Adrenal gland (tissue), 12 donors: ENCODE data around the gene PLIN5. TPM values are rescaled to one million over a fixed set of nuclear protein-coding genes. Genes with fewer than 3 reads are reported as not detected.

Source experiments
- DNase-seq, 7 donors: peaks; one replicate each; pipeline ENCODE4 v3.0.0-alpha.2; 2019 to 2020
- H3K27ac ChIP-seq, 5 donors: fragments of 200-600 bp; sonication (generic) in 4 of 5; 1 replicate in 3 of 5; 2 replicates in 2 of 5; pipeline versions ENCODE4 v1.5.1 to v1.8.0; 2016 to 2020; ENCODE audit warnings: mild to moderate bottlenecking in 1 of 5
- H3K27me3 ChIP-seq: fragments of 200-600 bp; 2 replicates; pipeline ENCODE4 v1.8.0; 2021
- H3K36me3 ChIP-seq, 2 donors: fragments of 200-600 bp; replicated peaks in 1 of 2; 1 replicate in 1 of 2; 2 replicates in 1 of 2; pipeline versions ENCODE4 v1.5.1 to v1.8.0; 2018 to 2022
- H3K4me1 ChIP-seq, 2 donors: fragments of 200-600 bp; replicated peaks in 1 of 2; 1 replicate in 1 of 2; 2 replicates in 1 of 2; pipeline versions ENCODE4 v1.5.1 to v1.8.0; 2018 to 2021
- H3K4me3 ChIP-seq, 4 donors: fragments of 200-600 bp; sonication (generic) in 3 of 4; one replicate each; pipeline ENCODE4 v1.5.1; 2016 to 2018
- H3K9me3 ChIP-seq, 3 donors: fragments of 200-600 bp; sonication (generic) in 1 of 3; replicated peaks in 1 of 3; 1 replicate in 2 of 3; 2 replicates in 1 of 3; pipeline versions ENCODE4 v1.5.1 to v1.8.0; 2016 to 2021
- CTCF ChIP-seq, 6 experiments: fragments of 450-650 bp in 4 of 6; fragments of 200-600 bp in 2 of 6; sonication (generic) in 1 of 6; IDR thresholded peaks; 1 replicate in 5 of 6; 2 replicates in 1 of 6; pipeline versions ENCODE4 v1.5.1 to v1.8.0; 2016 to 2021; ENCODE audit warnings: antibody characterized with exemption in 6 of 6, mild to moderate bottlenecking in 2 of 6, moderate library complexity in 1 of 6
- POLR2A ChIP-seq, 2 donors: fragments of 450-650 bp; IDR thresholded peaks; one replicate each; pipeline ENCODE4 v1.6.1; 2017; ENCODE audit warnings: antibody characterized with exemption in 2 of 2, mild to moderate bottlenecking in 2 of 2, moderate library complexity in 1 of 2
- WGBS, 4 donors: extraction: QIAGEN DNeasy Blood & Tissue Kit in 2 of 4; methylation state at CpG; one replicate each; pipeline versions ENCODE4 v1.1.5 to v1.1.7; 2013 to 2017; 5-methylcytosine and 5-hydroxymethylcytosine counted together
- intact Hi-C, 2 donors: fragments of 100-400 bp; cut with DNase I; formaldehyde crosslinking; loops; one replicate each; pipeline versions ENCODE4 v1.14.1 to v1.15.0; 2022 to 2023
- polyA plus RNA-seq, 3 donors: library from polyadenylated mRNA; stranded (reverse); fragments of 200-250 nt in 2 of 3; fragments of 350-450 nt in 1 of 3; fragmentation: Illumina TruSeq in 1 of 3; extraction: RNeasy Lipid Tissue Mini Kit (QIAGEN cat#74804) in 1 of 3; gene quantifications; one replicate each; pipeline ENCODE4 v1.2.3, GENCODE V29; 2013 to 2014
- total RNA-seq, 9 donors: library from RNA; depleted of rRNA in 4 of 9; stranded (reverse); fragments of >200 nt in 4 of 9; fragments of 120-200 nt in 1 of 9; fragmentation: NEBNext Ultra II Directional in 1 of 9; extraction: Animal tissue kit (Norgen Biotek cat#: 25700) in 1 of 9; gene quantifications; one replicate each; pipeline versions ENCODE4 v1.1.0 to v1.2.4, GENCODE V29; 2013 to 2023
- donor health status: healthy with polysubstance abuse.
- donor health status: Bipolar disorder and iron deficiency.
- donor health status: DM: yes; HTN: yes; CAD: no.
- donor health status: DM: no; HTN: no; CAD: no.
- donor health status: DM: no; HTN: no; CAD: no.
- donor health status: DM: yes; HTN: yes; CAD: no.

PLIN5 gene
- total and polyA plus RNA-seq, 12 donors: 0.57 to 47.6 (median 7.2) TPM

GRCh38 chr19:4581666-4582553 is 46.9 kb upstream of the PLIN5 start:
- Histone ChIP-seq H3K9me3 (no peaks in the 10 kb centered on the region), H3K27me3 (no peaks in the 10 kb centered on the region), H3K36me3 (no peaks in the 10 kb centered on the region), H3K27ac (peak overlapping the region in 1 of 5 donors; percentile 49), H3K4me1 (peaks cover 13 to 21% of the 10 kb centered on the region in 2 donors), H3K4me3 (peak overlapping the region in 1 of 4 donors; percentile 67)
- 12 to 38% (median 24%) methylated on average over 8 to 57 of the region's 57 CpGs for WGBS, 4 donors
- intact Hi-C loops: no loop called here
- peak in 3 of 7 donors; percentile 24 to 48 (median 33) for DNase-seq
- TF ChIP-seq CTCF (IDR thresholded peaks at IDR 0.05) (no peak), POLR2A (IDR thresholded peaks at IDR 0.05) (no peak)

GRCh38 chr19:4580961-4581665 is 46.1 kb upstream of the PLIN5 start:
- intact Hi-C loops: no loop called here
- peak overlapping the region in 2 of 4 donors; percentile 28 to 67 for H3K4me3 ChIP-seq

GRCh38 chr19:4580021-4580901 is 45.2 kb upstream of the PLIN5 start:
- Histone ChIP-seq H3K27me3 (no peaks in the 10 kb centered on the region), H3K27ac (no peak overlapping the region), H3K36me3 (no peaks in the 10 kb centered on the region), H3K4me1 (peaks cover 13 to 22% of the 10 kb centered on the region in 2 donors), H3K4me3 (peak overlapping the region in 1 of 4 donors; percentile 67), H3K9me3 (no peaks in the 10 kb centered on the region)
- 7 to 29% (median 11%) methylated on average over 4 to 49 of the region's 50 CpGs for WGBS, 4 donors
- intact Hi-C loops: no loop called here
- TF ChIP-seq POLR2A (IDR thresholded peaks at IDR 0.05) (no peak), CTCF (IDR thresholded peaks at IDR 0.05) (no peak)
- DNase-seq: no peak

More at GRCh38 chr19:4580961-4581665, 46.1 kb upstream of the PLIN5 start:
- WGBS, 4 donors: 0 to 2% (median 1%) methylated on average over 7 to 60 of the region's 62 CpGs
- H3K27me3 ChIP-seq: no peaks in the 10 kb centered on the region
- peaks cover 13 to 21% of the 10 kb centered on the region in 2 donors for H3K4me1 ChIP-seq
- no peaks in the 10 kb centered on the region for H3K9me3 ChIP-seq
- peak overlapping the region in 1 of 5 donors; percentile 49 for H3K27ac ChIP-seq
- DNase-seq: no peak
- TF ChIP-seq POLR2A (IDR thresholded peaks at IDR 0.05) (no peak), CTCF (IDR thresholded peaks at IDR 0.05) (no peak)
- H3K36me3 ChIP-seq: no peaks in the 10 kb centered on the region
